HG03571 (cell line): ENCODE results near the gene IQCN.

Experiments
- ATAC-seq: cut with Tn5 transposase; IDR thresholded peaks from one replicate; pipeline ENCODE4 v1.9.1; 2021; ENCODE audit not compliant: unreplicated experiment

The IQCN gene, protein sequence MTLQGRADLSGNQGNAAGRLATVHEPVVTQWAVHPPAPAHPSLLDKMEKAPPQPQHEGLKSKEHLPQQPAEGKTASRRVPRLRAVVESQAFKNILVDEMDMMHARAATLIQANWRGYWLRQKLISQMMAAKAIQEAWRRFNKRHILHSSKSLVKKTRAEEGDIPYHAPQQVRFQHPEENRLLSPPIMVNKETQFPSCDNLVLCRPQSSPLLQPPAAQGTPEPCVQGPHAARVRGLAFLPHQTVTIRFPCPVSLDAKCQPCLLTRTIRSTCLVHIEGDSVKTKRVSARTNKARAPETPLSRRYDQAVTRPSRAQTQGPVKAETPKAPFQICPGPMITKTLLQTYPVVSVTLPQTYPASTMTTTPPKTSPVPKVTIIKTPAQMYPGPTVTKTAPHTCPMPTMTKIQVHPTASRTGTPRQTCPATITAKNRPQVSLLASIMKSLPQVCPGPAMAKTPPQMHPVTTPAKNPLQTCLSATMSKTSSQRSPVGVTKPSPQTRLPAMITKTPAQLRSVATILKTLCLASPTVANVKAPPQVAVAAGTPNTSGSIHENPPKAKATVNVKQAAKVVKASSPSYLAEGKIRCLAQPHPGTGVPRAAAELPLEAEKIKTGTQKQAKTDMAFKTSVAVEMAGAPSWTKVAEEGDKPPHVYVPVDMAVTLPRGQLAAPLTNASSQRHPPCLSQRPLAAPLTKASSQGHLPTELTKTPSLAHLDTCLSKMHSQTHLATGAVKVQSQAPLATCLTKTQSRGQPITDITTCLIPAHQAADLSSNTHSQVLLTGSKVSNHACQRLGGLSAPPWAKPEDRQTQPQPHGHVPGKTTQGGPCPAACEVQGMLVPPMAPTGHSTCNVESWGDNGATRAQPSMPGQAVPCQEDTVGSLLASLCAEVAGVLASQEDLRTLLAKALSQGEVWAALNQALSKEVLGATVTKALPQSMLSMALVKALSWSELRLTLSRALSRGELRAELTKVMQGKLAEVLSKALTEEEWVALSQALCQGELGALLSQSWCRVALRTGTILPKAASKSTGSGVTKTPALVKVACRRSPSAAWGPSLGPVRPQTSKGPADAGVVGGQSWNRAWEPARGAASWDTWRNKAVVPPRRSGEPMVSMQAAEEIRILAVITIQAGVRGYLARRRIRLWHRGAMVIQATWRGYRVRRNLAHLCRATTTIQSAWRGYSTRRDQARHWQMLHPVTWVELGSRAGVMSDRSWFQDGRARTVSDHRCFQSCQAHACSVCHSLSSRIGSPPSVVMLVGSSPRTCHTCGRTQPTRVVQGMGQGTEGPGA (N-terminal part only)

DNA sequence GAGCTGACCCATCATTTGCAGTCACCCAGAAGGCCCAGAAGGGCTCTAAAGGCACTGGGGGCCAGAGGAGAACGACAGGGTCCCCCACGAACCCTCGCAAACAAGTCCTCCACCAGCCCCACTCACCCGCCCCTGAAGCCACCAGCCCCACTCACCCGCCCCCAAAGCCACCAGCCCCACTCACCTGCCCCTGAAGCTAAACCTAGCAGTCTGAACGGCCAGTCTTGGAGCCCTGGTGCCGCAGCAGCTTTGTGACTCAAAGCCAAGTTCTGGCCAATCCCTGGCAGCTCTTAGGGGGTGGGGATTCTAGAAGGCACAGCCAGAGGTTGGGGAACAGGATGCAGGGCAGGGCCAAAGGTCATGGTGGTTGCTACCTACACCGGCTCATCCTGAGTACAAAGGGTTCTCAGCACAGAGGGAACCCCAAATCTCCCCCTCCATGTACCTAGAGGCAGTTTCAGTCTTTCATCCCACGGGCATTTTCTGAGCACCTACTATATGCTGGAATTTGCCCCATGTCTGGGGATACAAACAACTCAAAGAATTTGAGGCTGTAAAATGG is at the start of gene IQCN:
Gene IQCN, minus strand, starts transcription at position 234 of the 562 bp plus-strand sequence. CDS start 4,974 bp downstream, outside the sequence.
- no peak for ATAC-seq

DNA sequence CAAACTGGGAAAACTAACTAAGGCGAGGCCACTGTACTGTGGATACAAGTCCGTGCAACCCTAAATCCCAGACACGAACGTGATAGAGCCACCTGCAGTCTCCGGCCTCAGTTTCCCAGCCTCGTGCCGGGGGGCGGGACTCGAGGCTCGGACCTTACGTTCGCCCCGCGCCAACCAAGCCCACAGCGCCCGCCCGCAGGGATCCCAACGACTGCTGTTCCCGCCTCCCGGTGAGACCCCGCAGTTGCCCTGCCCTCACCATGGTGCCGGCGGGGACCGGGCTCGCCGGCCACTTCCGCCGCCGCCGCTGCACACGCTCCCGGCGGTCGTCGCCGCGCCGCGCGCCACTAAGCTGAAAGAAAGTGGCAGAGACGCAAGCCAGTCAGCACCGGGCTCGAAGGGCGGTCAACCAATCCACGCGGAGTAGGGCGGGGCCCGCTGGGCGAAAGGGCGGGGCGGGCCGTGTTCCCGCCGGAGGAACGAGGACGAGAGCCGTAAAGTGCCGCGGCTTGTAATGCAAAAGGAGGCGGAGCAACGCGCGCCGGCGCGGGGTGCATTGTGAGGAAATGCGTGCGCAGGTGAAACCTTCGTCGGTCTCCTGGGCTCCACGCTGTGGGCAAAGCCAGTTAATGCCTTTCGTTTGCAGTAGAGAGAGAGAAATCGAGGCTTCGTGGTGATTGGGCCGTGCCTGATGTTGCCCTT is 48.7 kb upstream of the IQCN start, which contains the start of gene LSM4:
Gene LSM4, minus strand, starts transcription at position 318 of the 702 bp plus-strand sequence. Its CDS starts 56 bp downstream, at position 262.
- ATAC-seq, result peak; percentile 87

DNA sequence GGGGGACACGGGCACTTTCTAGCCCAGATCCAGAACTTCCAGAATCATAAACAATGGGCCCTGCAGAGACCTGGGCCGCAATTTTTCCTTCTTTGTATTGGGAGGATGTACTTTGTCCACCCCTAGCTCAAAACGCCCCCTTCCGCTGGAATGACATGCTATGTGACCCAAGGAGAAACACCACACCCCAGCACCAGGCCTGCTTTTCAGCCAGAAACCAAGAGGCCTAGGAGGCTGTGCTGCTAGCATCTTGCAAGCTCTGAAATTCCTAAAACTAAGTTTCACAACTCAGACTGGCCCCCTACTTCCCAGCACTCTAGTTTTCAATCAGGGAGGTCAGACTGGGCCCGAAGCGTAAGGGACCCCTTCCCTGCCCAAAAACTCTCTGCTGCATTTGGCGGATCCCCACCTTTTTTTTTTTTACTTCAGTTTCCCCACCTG is 48.1 kb upstream of the IQCN start:
- ATAC-seq, result no peak

DNA sequence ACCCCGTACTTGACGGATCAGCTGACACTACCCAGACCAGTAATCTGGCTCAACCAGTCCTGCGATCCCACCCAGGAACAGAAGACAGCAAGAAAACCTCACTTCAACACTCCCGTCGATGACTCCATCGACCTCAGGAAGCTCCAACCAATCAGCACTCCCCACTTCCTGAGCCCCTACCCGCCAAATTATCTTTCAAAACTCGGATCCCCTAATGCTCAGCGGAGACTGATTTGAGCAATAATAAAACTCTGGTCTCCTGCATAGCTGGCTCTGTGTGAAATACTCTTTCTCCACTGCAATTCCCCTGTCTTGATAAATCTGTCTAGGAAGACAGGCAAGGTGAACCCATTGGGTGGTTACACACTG is 47.5 kb upstream of the IQCN start:
- no peak for ATAC-seq

DNA sequence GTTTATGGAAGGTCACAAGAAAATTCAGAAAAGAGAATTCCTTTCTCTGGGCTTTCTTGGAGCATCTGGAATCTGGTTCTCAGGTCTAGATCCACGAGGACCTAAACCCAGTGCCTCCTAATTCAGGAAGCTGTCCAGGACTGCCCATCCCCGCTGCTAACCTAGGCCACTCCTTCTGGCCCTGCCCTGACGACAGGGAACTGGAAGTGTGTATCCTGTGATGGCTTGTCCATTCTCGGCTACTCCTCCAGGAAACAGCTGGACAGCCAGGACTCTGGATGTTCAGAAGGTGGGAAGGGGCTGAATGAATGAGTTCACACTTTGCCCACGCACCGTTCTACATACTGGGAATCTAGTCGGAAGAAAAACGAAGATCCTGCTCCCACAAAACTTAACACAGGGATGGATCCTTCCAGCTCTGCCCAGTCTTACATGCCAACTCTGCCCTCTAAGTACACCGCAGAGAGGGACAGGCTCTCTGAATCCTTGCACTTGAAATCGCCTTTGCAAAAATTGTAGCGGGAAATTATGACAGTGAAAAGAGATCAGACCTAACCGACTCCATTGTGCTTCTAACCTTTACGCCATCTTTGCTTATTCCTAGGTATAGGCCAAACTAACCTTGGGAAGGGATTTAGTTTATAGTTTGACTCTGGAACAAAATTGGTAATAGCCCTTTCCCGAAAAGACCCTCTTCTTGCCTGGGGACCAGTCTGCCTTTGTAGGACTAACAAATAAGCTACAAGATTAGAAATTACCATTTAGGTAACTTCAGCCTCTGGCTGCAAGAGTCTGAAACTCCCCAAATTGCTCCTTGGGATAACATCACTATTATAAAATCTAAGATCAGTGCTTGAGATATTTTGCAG is 46.8 kb upstream of the IQCN start:
- ATAC-seq, result no peak

DNA sequence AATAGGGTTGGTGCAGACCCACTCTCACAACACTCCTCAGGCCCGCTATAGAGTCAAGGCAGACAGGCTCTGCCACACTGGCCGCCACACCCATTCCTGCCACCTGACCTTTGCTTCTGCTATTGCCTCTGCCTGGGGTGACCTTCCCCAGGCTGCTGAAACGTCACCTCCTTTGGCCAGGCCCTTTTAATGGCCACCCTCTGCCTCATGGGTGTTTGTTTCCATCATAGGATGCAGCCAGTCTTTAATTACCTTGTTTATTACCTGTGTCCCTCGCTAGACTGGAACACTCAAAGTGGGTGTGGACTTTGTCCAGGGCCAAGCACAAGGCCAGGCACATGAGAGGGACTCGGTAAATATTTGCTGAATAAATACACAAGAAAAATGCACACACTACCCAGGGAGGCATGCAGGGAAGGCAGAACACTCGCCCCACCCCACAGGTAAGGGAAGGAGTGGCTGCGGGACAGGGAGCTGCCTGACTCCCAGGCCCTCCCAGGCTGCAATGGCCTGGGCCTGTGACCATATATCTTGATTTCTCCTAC is 45.4 kb upstream of the IQCN start:
- ATAC-seq, result no peak

DNA sequence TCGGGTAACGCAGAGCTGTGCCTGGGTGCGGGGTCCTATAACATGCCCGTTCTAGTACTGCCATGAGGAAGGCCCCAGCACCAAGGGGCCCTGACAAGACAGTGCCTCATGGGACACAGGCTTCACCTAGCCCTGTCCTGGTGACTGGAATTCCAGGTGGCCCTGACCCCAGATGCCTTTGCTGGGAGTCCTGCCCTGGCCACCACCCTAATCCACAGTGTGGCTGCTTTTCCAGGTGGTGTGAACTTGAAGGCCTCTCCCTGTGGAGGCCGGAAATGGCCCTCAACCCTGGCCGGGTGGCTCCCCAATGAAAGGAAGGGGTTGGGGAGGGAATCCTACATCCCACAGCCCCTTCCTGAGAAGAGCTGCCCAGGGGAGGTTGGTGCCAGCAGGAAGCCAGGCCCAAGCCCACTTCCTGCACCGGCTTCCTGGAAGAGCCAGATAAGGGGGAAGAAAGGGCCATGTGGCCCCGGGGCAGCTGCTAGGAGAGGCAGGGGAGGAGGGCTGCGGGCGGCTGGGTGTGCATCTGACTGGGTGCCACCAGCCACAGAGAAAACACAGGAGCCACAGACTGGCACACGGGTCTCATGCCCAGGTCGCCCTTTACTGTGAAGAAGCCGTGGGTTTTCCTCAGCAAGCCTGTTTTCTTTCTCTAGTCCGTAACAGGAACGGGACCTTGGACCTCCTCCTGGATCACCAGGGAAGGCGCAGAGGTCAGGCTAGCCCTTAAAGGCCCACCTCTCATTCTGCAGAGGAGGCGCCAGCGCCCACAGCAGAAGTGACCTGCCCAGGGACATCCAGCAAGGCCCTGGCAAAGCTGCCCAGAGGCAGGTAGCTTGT is 43.9 kb upstream of the IQCN start:
- no peak for ATAC-seq

DNA sequence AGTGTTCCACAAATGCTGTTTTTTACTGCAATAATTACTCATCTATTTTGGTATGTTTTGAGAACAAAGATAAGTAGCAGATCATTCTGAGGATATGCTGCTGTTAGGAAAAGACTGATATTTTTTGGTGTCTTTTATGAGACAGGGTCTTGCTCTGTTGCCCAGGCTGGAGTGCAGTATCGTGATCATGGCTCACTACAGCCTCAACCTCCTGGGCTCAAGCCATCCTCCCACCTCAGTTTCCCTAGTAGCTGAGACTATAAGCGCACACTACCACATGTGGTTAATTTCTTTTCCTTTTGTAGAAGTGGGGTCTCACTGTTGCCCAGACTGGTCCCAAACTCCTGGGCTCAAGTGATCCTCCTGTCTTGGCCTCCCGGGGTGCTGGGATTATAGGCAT is 39.1 kb upstream of the IQCN start:
- no peak for ATAC-seq

DNA sequence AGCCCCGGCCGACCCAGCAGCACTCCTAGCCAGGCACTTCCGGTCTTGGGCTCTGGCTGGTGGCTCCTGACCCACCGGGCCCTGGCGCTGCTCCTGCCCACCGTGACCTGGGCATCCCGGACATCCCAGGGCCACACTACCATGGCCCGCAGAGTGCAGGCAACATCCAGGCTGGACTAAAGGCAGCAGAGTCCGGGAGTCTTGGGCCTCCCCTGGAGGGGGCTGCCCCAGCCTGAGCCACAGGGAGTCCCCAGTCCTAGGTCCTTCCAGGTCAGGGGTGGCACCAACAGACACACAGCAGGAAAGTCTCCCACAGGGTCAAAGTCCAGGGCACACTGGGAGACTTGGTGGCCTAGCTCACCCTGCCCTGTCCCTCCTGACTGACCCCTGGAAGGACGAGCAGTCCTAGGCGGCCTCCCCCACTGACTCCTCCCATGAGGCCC is 37.9 kb upstream of the IQCN start:
- ATAC-seq, result no peak

DNA sequence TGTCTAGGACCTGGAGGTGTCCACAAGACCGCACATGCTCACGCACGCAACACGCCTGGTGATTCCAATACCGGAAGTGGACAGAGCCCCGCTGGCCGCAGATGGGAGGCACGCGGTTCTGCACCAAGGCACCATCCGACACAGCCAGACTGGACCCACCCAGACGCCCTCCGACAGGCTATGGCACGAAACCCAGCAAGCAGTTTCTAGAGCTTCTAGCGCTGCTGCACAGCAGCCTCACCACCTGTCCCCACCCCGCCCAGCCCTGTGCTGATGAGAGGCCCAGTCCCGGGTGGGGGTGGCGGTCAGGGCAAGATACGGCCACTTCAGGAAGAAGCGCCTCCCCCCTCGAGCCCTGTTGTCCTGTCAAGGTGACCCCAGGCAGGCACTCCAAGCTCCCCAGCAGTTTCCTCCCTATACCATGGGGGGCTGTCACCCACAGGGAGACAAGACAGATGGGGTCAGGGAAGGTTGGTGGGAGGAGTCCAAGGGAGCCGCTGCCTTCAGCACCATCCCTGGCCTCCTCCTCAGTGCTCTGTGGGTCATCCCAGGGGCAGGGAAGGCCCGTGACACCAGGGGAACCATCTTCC is 37.3 kb upstream of the IQCN start:
- ATAC-seq, result no peak

DNA sequence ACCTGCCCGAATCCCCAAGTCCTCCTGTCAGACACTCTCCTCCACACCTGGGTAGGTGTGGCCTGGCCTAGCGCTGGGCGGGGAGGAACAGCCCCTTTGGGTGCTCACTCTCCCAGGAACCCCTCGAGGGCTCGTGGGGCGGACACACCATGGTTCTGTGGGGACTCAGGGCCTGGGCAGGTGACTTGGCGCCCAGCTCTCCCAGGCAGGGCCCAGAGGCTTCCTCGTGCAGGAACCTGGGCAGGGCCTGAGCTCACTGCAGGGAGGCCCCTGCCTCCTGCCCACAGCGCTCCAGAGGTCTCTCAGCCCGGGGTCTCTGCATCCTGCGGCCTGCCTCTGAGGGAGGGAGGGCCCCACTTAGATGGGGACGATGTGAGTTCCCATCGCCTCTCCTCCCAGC is 36.7 kb upstream of the IQCN start:
- no peak for ATAC-seq

DNA sequence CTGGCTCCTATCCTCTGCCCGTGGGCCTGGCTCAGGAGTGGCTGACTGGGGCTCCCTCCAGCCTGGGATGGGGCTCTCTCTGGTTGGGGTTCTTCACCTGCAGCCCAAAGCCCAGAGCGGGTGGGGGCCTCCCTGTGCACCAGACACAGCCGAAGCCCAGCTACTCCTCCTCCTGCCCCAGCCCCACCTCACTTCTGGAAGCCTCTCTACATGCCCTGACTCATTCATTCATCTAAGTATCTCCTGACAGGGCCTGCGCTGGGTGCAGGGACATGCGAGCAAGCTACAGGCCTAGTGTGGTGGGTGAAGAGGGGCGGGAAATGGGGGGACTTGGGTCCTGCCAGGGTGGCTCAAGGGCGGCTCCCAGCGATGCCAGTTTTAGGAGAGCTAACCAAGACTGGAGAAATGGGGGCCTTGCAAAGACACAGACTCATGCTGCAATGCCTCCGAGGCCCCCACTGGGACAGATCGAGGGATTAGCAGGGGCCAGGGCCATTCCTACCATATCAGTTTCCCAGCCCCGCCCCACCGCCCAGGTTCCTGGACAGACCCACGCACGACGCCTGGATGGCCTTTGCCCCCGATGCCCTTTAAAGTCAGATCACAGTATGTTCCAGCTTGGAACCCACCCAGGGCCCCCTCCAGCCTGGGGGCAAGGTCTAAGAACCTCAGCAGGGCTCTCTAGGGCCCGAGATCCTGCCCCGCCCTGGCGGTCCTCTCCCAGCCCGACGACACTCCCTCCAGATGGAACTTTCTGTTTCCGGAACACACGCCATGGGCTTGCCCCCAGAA is 36.1 kb upstream of the IQCN start:
- ATAC-seq, result no peak

DNA sequence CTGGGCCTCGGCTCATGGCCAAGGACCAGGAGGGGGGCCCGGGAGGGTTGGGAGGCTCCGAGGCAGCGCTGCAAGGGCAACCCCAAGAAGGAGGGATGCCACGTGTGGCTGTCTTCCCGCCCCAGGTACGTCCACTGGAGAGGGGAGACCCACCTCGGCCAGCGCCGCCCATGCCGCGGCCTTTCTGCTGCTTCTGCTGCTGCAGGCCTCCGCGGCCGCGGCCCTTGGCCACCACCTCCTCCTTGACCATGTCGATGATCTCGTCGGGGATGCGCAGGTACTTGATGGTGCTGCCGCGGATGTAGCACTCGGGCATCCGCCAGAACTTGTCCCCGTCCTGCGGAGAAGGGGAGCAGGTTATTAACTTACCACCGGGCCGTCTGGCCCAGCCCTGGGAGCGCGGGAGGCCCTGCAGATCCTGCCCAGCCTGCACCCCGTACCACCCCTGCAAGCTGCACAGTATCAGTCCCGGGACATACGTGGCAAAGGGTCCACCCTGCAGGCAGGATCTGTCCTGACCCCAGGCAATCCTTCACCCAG is 35.3 kb upstream of the IQCN start:
- no peak for ATAC-seq

DNA sequence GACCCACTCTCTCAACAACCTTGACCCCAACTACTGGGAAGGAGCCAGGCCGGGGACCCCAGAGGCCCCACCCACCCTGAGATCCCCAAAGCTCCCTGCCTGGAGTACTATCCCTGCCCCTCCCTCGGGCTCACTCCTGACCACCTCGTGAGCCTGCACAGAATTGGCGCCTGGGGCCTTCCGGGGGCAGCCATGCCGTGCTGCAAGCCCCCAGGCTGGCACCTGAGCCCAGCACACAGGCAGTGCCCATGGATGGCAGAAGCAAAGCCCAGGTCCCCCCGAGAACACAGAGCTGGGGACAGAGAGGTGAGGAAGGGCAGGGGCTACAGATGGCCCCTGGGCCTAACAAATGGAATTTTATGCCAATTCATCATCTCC is 34.7 kb upstream of the IQCN start:
- ATAC-seq, result no peak

DNA sequence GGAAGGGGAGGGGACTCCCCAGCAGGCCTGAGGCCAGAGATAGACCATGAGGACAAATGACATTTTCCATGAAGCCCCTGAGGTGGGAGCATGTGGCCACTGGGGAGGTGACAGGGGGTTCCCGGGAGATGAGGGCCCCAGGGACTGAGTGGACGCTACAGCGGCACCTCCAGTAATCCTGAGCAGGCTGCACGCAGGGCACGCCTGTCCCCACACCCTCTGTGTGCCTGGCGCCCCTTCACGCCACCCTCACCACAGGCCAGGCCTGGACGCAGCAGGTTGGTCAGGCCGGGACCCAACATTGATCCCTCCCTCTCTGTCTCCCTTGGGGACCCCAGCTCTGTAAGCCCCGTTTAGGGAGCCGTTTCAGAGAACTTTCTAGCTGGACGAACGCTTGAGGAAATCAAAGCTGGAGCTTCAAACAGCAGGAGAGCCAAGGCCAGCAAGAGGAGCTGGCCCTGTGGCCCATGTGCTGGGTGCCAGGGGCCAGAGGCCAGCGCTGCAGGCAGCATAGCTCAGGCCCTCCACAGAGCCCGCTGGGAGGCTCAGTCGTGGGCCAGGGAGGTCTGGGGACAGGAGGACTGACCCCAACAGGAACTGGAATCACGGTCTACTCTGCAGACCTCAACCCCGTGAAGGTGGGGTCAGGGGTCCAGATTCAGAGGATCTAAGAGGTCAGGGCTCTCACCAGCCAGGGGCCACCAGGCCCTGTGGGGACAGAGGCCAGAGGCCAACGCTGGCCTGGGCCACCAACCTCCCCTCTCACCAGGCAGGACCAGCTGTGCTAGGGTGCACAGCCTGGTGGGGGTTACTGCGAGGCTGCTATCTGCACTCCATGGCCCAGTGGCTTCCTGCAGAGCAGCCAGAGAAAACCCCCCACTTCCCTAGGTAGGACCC is 34.0 kb upstream of the IQCN start:
- no peak for ATAC-seq

DNA sequence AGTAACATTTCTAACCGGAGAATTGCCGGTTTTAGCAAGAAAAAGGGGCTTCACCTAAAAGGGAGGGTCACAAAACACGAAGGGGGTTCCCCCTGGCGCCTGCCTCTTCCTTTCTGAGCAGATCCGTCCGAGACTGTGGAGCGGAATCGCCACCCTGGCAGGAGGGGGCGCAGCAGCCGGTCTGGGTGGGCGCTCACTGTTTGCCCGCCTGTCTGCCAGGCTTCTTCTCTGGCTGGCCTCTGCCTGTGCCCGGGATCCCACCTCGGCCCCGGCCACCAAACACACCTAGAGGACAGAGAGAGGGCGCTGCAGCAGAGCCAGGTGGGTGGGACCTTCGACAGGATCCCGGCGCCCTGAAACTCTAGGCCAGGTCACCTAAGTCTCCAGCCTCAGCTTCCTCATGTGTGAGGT is 33.0 kb upstream of the IQCN start:
- no peak for ATAC-seq
